Adrenal gland (tissue), 12 donors: ENCODE results near the gene TMEM243. TPM values are rescaled to one million over a fixed set of nuclear protein-coding genes. Genes with fewer than 3 reads are reported as not detected.
"Not testable (repeated sequence)": the region's sequence is repeated elsewhere in the genome, so short reads cannot be mapped to it uniquely, and the experiment has no call there.

Experiments
- DNase-seq, 7 donors: peaks; one replicate each; pipeline ENCODE4 v3.0.0-alpha.2; 2019 to 2020
- H3K27ac ChIP-seq, 5 donors: fragments of 200-600 bp; sonication (generic) in 4 of 5; 1 replicate in 3 of 5; 2 replicates in 2 of 5; pipeline versions ENCODE4 v1.5.1 to v1.8.0; 2016 to 2020; ENCODE audit warnings: mild to moderate bottlenecking in 1 of 5
- H3K27me3 ChIP-seq: fragments of 200-600 bp; 2 replicates; pipeline ENCODE4 v1.8.0; 2021
- H3K36me3 ChIP-seq, 2 donors: fragments of 200-600 bp; replicated peaks in 1 of 2; 1 replicate in 1 of 2; 2 replicates in 1 of 2; pipeline versions ENCODE4 v1.5.1 to v1.8.0; 2018 to 2022
- H3K4me1 ChIP-seq, 2 donors: fragments of 200-600 bp; replicated peaks in 1 of 2; 1 replicate in 1 of 2; 2 replicates in 1 of 2; pipeline versions ENCODE4 v1.5.1 to v1.8.0; 2018 to 2021
- H3K4me3 ChIP-seq, 4 donors: fragments of 200-600 bp; sonication (generic) in 3 of 4; one replicate each; pipeline ENCODE4 v1.5.1; 2016 to 2018
- H3K9me3 ChIP-seq, 3 donors: fragments of 200-600 bp; sonication (generic) in 1 of 3; replicated peaks in 1 of 3; 1 replicate in 2 of 3; 2 replicates in 1 of 3; pipeline versions ENCODE4 v1.5.1 to v1.8.0; 2016 to 2021
- CTCF ChIP-seq, 6 experiments: fragments of 450-650 bp in 4 of 6; fragments of 200-600 bp in 2 of 6; sonication (generic) in 1 of 6; IDR thresholded peaks; 1 replicate in 5 of 6; 2 replicates in 1 of 6; pipeline versions ENCODE4 v1.5.1 to v1.8.0; 2016 to 2021; ENCODE audit warnings: antibody characterized with exemption in 6 of 6, mild to moderate bottlenecking in 2 of 6, moderate library complexity in 1 of 6
- POLR2A ChIP-seq, 2 donors: fragments of 450-650 bp; IDR thresholded peaks; one replicate each; pipeline ENCODE4 v1.6.1; 2017; ENCODE audit warnings: antibody characterized with exemption in 2 of 2, mild to moderate bottlenecking in 2 of 2, moderate library complexity in 1 of 2
- WGBS, 4 donors: extraction: QIAGEN DNeasy Blood & Tissue Kit in 2 of 4; methylation state at CpG; one replicate each; pipeline versions ENCODE4 v1.1.5 to v1.1.7; 2013 to 2017; 5-methylcytosine and 5-hydroxymethylcytosine counted together
- intact Hi-C, 2 donors: fragments of 100-400 bp; cut with DNase I; formaldehyde crosslinking; loops; one replicate each; pipeline versions ENCODE4 v1.14.1 to v1.15.0; 2022 to 2023
- polyA plus RNA-seq, 3 donors: library from polyadenylated mRNA; stranded (reverse); fragments of 200-250 nt in 2 of 3; fragments of 350-450 nt in 1 of 3; fragmentation: Illumina TruSeq in 1 of 3; extraction: RNeasy Lipid Tissue Mini Kit (QIAGEN cat#74804) in 1 of 3; gene quantifications; one replicate each; pipeline ENCODE4 v1.2.3, GENCODE V29; 2013 to 2014
- total RNA-seq, 9 donors: library from RNA; depleted of rRNA in 4 of 9; stranded (reverse); fragments of >200 nt in 4 of 9; fragments of 120-200 nt in 1 of 9; fragmentation: NEBNext Ultra II Directional in 1 of 9; extraction: Animal tissue kit (Norgen Biotek cat#: 25700) in 1 of 9; gene quantifications; one replicate each; pipeline versions ENCODE4 v1.1.0 to v1.2.4, GENCODE V29; 2013 to 2023
- donor health status: healthy with polysubstance abuse.
- donor health status: Bipolar disorder and iron deficiency.
- donor health status: DM: yes; HTN: yes; CAD: no.
- donor health status: DM: no; HTN: no; CAD: no.
- donor health status: DM: no; HTN: no; CAD: no.
- donor health status: DM: yes; HTN: yes; CAD: no.

TMEM243 gene
- total and polyA plus RNA-seq, 12 donors = 13.7 to 63.4 (median 20.8) TPM

GRCh38 chr7:87206361-87206760 is 13.2 kb downstream of the TMEM243 start:
- WGBS, 4 donors = 75 to 100% (median 98%) methylated on average over 1 of the region's 1 CpG
- H3K36me3 ChIP-seq = no peaks in the 10 kb centered on the region
- no peak overlapping the region for H3K4me3 ChIP-seq
- no peaks in the 10 kb centered on the region for H3K27me3 ChIP-seq
- no peak overlapping the region for H3K27ac ChIP-seq
- no peaks in the 10 kb centered on the region for H3K4me1 ChIP-seq
- peaks cover 0 to 16% (median 0%) of the 10 kb centered on the region in 3 donors for H3K9me3 ChIP-seq
- no peak for TF ChIP-seq CTCF (IDR thresholded peaks at IDR 0.05)
- TF ChIP-seq POLR2A (IDR thresholded peaks at IDR 0.05) = no peak
- intact Hi-C loops = no loop called here
- DNase-seq = no peak

GRCh38 chr7:87205701-87206100 is 13.8 kb downstream of the TMEM243 start:
- H3K27ac ChIP-seq, intact Hi-C loops, H3K27me3 ChIP-seq, DNase-seq, H3K4me3 ChIP-seq, H3K4me1 ChIP-seq, H3K36me3 ChIP-seq: not testable (repeated sequence)
- H3K9me3 ChIP-seq = peaks cover 0 to 16% (median 0%) of the 10 kb centered on the region in 3 donors
- 95 to 100% (median 95%) methylated on average over 3 of the region's 3 CpGs for WGBS, 4 donors

- Histone ChIP-seq H3K9me3 (peaks cover 0 to 16% (median 0%) of the 10 kb centered on the region in 3 donors), H3K27me3 (no peaks in the 10 kb centered on the region), H3K36me3 (no peaks in the 10 kb centered on the region), H3K27ac (no peak overlapping the region), H3K4me3 (no peak overlapping the region), H3K4me1 (no peaks in the 10 kb centered on the region)
- intact Hi-C loops = no loop called here
- 67 to 71% (median 67%) methylated on average over 3 of the region's 3 CpGs for WGBS, 4 donors
- TF ChIP-seq POLR2A (IDR thresholded peaks at IDR 0.05) (no peak), CTCF (IDR thresholded peaks at IDR 0.05) (no peak)
- no peak for DNase-seq
Observed at GRCh38 chr7:87204933-87205332, 14.6 kb downstream of the TMEM243 start.

- peaks cover 0 to 16% (median 0%) of the 10 kb centered on the region in 3 donors for H3K9me3 ChIP-seq
- H3K27ac ChIP-seq, H3K4me3 ChIP-seq, H3K36me3 ChIP-seq, H3K4me1 ChIP-seq, intact Hi-C loops, DNase-seq, H3K27me3 ChIP-seq: not testable (repeated sequence)
- WGBS, 4 donors = 86 to 94% (median 91%) methylated on average over 4 of the region's 4 CpGs
Observed at GRCh38 chr7:87203929-87204328, 15.6 kb downstream of the TMEM243 start.

GRCh38 chr7:87202705-87203104 is 16.8 kb downstream of the TMEM243 start:
- TF ChIP-seq CTCF (IDR thresholded peaks at IDR 0.05) (no peak), POLR2A (IDR thresholded peaks at IDR 0.05) (no peak)
- Histone ChIP-seq H3K4me1 (no peaks in the 10 kb centered on the region), H3K9me3 (peaks cover 0 to 16% (median 0%) of the 10 kb centered on the region in 3 donors), H3K36me3 (peaks cover 0 to 7% of the 10 kb centered on the region in 2 donors), H3K27me3 (no peaks in the 10 kb centered on the region), H3K27ac (no peak overlapping the region), H3K4me3 (no peak overlapping the region)
- intact Hi-C loops = no loop called here
- WGBS, 4 donors = 91 to 100% (median 96%) methylated on average over 2 of the region's 2 CpGs
- no peak for DNase-seq
